Heart left ventricle (tissue), 13 donors: ENCODE data around the gene TFPT.

Experiments
- POLR2A ChIP-seq, 2 donors: fragments of 450-650 bp; IDR thresholded peaks; one replicate each; pipeline ENCODE4 v1.6.1; 2017; ENCODE audit warnings: antibody characterized with exemption in 2 of 2, mild to moderate bottlenecking in 2 of 2, moderate library complexity in 2 of 2
- TF ChIP-seq, protein P1 (sequence below), 12 donors: fragments of 200-600 bp; sonication (generic) in 4 of 12; IDR thresholded peaks; one replicate each; pipeline versions ENCODE4 v1.5.0 to v1.8.0; 2018 to 2022; ENCODE audit warnings: antibody characterized with exemption in 12 of 12, mild to moderate bottlenecking in 5 of 12
- donor health status: ischemic (EF 13 %, LVEDD 7.1; RV severe dilation, severe dysfunction).
- donor health status: DM: no; HTN: yes; CAD: no.
- donor health status: DM: no; HTN: no; CAD: no.
- donor health status: ischemic (EF 25% LVEDD 6.9; RV normal size, moderate dysfunction).
- donor health status: ischemic (EF 25% LVEDD 5.7; RV mildly dilated, moderate dysfunction).
- donor health status: ischemic (EF 35%, LVEDD 5.7; RV mildly dilated, moderate dysfunction).
- donor health status: nonischemic (EF 11% LVEDD 7.7; RV severe dilation, severe dysfunction).
- donor health status: DM: yes; HTN: yes; CAD: no.
- donor health status: PGD.
- donor health status: ischemic (EF 29% LVEDD 5.4; RV normal size, mild dysfunction).
- donor health status: nonischemic (EF 23%, LVEDD 6.1; RV moderate dilation, normal function).

DNA sequence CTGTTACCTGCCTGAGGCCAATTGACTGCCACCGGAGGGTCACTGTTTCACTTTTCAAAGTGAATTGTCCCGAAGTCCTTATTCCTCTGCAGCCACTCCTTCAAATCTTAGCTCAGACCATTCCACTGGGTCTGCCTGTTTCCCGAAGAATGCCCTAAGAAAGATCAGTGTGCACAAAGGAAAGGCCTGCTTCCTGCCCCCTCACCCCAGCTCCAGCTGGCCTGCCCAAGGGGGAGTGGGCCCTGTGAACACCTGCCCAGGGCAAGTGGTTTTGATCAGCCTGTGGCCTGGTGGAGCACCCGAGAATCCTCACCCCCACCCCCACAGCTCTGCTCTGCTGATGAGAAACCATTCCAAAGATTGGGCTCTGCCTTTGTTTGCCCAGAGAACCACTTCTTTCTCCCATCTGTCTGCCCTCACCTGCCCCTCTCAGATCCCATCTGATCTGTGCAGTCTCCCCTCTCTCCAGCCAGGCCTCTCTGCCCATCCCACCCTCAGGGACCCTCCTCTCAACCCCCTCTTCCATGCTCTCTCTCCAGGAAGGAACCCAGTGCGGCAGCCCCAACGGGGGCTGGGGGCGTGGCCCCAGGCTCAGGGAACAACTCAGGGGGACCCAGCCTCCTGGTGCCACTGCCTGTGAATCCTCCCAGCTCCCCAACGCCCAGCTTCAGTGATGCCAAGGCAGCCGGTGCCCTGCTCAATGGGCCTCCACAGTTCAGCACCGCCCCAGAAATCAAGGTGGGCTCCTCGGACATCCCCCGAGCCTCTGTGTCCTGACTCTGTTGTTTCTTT is 33.8 kb upstream of the TFPT start:
- TF ChIP-seq, protein P1, sequence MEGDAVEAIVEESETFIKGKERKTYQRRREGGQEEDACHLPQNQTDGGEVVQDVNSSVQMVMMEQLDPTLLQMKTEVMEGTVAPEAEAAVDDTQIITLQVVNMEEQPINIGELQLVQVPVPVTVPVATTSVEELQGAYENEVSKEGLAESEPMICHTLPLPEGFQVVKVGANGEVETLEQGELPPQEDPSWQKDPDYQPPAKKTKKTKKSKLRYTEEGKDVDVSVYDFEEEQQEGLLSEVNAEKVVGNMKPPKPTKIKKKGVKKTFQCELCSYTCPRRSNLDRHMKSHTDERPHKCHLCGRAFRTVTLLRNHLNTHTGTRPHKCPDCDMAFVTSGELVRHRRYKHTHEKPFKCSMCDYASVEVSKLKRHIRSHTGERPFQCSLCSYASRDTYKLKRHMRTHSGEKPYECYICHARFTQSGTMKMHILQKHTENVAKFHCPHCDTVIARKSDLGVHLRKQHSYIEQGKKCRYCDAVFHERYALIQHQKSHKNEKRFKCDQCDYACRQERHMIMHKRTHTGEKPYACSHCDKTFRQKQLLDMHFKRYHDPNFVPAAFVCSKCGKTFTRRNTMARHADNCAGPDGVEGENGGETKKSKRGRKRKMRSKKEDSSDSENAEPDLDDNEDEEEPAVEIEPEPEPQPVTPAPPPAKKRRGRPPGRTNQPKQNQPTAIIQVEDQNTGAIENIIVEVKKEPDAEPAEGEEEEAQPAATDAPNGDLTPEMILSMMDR (IDR thresholded peaks at IDR 0.05), result no peak
- TF ChIP-seq POLR2A (IDR thresholded peaks at IDR 0.05), result no peak
